GM12892 (cell line): ENCODE data around the gene YBX1.

Source experiments
- POLR2A ChIP-seq: IDR thresholded peaks from 2 replicates; pipeline ENCODE4 v1.6.1; 2011; ENCODE audit warnings: low read depth, low read length, control low read depth
- POLR2AphosphoS5 ChIP-seq: IDR thresholded peaks from 2 replicates; pipeline ENCODE4 v1.6.1; 2011; ENCODE audit warnings: low read depth, low read length, control low read depth

DNA sequence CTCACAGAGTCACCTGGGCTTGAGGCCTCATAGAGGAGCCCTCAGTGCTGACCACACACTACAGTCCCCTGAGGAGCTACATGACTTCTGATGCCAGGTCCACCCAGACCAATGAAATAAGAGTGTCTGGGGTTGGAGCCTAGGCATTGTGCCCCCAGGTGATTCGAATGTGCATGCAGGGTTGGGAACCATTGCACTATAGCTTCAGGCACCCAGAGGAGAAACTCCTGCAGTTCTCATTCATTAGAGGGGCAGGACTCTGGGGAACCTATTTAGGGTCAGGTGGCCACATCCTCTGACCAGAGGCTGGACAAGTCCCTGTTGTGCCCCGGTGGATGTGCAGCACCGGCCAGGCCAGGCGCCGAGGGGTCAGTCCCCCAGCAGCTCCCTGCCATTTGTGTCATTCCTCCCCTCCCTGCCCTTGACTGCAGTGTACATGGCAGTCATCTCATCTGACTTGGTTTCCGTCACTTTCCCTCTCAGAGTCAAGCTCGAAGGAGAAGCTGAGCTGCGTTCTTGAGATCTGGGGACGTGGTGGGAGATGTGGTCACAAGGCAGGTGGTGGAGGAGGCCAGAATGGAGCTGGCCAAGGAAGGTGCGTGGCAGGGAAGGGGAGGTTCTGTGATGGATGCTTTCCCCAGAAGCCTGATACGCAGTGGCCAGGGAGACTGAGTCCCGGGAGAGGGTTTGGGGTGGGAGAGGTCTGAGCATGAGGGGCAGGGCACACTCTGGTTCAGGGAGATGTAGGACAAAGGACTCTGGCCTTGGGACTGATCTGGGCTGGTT is 51.4 kb downstream of the YBX1 start:
- TF ChIP-seq POLR2A (no peak), POLR2AphosphoS5 (no peak)
